HFF-Myc (cell line): ENCODE results near the gene ADORA2B.

ENCODE experiments used
- DNase-seq: peaks from one replicate; pipeline ENCODE4 v3.0.0-alpha.2; 2011; ENCODE audit warnings: low read depth; ENCODE audit errors: extremely low read depth
- H3K4me3 ChIP-seq: replicated peaks from 2 replicates; pipeline ENCODE4 v1.5.1; 2011; ENCODE audit warnings: low read depth, mild to moderate bottlenecking, control low read depth, low read length
- CTCF ChIP-seq: IDR thresholded peaks from 2 replicates; pipeline ENCODE4 v1.5.1; 2012; ENCODE audit warnings: mild to moderate bottlenecking, low read depth, low read length, control low read depth; ENCODE audit errors: missing control alignments

The ADORA2B gene

GRCh38 chr17:15965528-15965927, 20.6 kb downstream of the ADORA2B start:
- no peak overlapping the region for H3K4me3 ChIP-seq
- TF ChIP-seq CTCF: no peak
- DNase-seq: no peak

GRCh38 chr17:15966183-15966878, 21.4 kb downstream of the ADORA2B start:
- H3K4me3 ChIP-seq: no peak overlapping the region
- no peak for TF ChIP-seq CTCF

DNA sequence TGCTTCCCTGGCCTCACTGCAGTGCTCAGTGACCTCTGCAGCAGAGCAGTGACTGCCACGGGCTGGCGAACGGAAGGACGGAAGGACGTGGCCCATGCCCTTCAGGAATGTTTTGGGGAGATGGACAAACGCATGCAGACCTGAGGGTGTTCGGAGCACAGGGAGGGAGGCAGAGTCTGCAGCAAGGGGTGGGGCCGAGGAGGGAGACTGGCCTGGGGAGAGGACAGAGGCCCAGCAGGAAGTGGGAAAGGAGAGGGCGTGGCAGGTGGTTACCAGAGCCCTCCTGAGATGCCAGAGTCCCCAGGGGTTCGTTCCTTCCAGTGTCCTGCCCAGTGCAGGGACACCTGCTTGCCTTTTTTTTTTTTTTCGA, 21.9 kb downstream of the ADORA2B start:
- DNase-seq: no peak
- no peak for TF ChIP-seq CTCF
- no peak overlapping the region for H3K4me3 ChIP-seq

More at GRCh38 chr17:15966183-15966878, 21.4 kb downstream of the ADORA2B start:
- DNase-seq: no peak

DNA sequence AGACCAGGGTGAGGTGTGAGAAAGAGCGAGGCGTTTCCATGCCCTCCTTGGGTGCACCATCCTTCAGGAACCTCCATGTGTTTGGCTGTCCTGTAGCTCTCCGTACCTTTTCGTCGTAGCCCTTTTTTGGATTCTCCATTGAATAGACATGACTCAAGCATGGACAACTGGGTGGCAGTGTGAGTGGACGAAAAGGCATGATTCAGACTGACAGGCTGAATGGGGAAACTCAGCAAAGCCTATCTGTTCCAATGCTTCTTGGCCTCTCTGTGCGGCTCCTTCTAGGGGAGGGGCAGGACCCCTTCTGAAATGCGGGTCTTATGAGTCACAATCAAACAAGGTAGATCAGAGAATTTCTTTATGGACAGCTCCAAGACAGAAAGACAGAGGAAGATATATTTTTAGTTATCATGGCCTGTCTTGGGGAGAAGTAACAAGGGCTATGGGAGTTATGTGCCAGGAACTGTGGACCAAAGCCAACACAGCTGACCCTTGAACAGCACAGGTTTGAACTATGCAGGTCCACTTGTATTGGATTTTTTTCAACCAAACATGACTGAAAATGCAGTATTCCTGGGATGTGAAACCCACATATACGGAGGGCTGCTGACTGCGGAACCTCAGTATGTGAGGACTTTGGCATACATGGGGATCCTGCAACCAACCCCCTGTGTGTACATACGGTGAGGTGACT, 22.9 kb downstream of the ADORA2B start:
- no peak for DNase-seq
- TF ChIP-seq CTCF: no peak
- H3K4me3 ChIP-seq: no peak overlapping the region

DNA sequence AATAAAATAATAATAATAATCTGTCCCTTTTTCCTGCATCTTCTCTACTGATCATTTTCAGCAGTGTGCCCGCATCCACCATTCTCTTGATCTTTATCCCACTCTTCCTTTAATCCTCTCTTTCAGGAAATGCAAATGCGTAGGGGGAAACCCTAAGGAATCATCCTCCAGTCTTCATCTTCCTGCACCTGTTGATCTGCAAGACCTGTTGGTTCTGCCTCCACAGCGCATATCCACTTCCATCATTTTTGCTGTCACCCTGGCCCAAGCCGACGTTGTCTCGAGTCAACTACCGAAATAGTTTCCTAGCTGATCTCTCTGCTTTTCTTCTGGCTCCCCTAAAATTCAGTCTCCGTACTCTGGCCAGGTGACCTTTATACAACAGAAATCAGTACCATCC, 24.5 kb downstream of the ADORA2B start:
- TF ChIP-seq CTCF: no peak
- DNase-seq: no peak
- H3K4me3 ChIP-seq: no peak overlapping the region

DNA sequence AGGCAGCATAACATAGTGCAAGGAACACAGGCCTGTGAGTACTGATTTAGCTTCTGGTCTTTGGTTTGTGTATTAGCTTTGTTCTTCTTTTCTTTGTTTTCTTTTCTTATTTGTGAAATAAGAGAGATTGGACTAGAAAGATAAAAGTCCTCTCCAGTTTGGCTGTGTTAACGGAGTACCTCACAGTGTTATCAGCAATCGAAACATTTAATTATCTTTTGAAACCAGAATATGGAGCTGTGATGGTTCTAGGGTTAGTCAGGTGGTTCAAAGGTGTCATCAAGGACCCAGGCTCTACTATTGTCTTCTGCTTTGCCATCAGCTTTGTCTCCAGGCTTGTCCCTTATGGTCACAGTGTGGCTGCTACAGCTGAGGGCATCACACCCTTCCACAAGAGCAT, 25.6 kb downstream of the ADORA2B start:
- no peak overlapping the region for H3K4me3 ChIP-seq
- no peak for TF ChIP-seq CTCF
- DNase-seq: no peak
